Endothelial cell of umbilical vein (primary cell): Measurements from ENCODE around the gene NCAPH2. TPM values are rescaled to one million over a fixed set of nuclear protein-coding genes. Genes with fewer than 3 reads are reported as not detected.

ENCODE experiments used
- BruUV-seq: library from RNA; stranded (reverse); fragments of 400-500 nt; replicated peaks from 2 replicates; lab custom pipeline; 2021; lab: Mats Ljungman, UMichigan
- CTCF ChIA-PET: fragments of 300-600, 350-600 bp; sonication (Branson Sonifier 250); formaldehyde crosslinking; loops from one replicate; lab custom pipeline; 2021; ENCODE audit warnings: antibody characterized with exemption, inconsistent platforms; lab: Charles Lee
- POLR2A ChIA-PET: fragments of 300-600, 350-600 bp; sonication (Branson Sonifier 250); formaldehyde crosslinking; loops from one replicate; lab custom pipeline; 2021; ENCODE audit warnings: antibody characterized with exemption, inconsistent platforms; lab: Charles Lee
- DNase-seq: peaks from one replicate; pipeline ENCODE4 v3.0.0-alpha.2; 2011; ENCODE audit warnings: low read depth, low spot score
- FAIRE-seq: peaks from 2 replicates; lab custom pipeline; 2011; peaks lifted over from hg19 to GRCh38; lab: Jason Lieb, UNC
- H2AFZ ChIP-seq: 2 replicates; pipeline ENCODE4 v1.6.0; 2012; ENCODE audit warnings: low read depth, low read length, control low read depth, inconsistent platforms
- H3K27ac ChIP-seq: 2 replicates; pipeline ENCODE4 v1.5.1; 2011; ENCODE audit warnings: low read depth, mild to moderate bottlenecking, control low read depth, low read length, moderate library complexity; ENCODE audit not compliant: insufficient read depth
- H3K27me3 ChIP-seq, 2 experiments: 2 replicates each; pipeline versions ENCODE4 v1.6.0 to v1.6.1; 2011; ENCODE audit warnings: low read length in 2 of 2, mixed read lengths in 1 of 2; ENCODE audit not compliant: control insufficient read depth in 2 of 2, insufficient read depth in 2 of 2
- H3K36me3 ChIP-seq, 2 experiments: 2 replicates in 1 of 2; 3 replicates in 1 of 2; pipeline ENCODE4 v1.5.1; 2011; ENCODE audit warnings: low read length in 2 of 2, mild to moderate bottlenecking in 1 of 2, moderate library complexity in 1 of 2; ENCODE audit not compliant: control insufficient read depth in 2 of 2, insufficient read depth in 2 of 2; ENCODE audit errors: extremely low read depth in 1 of 2
- H3K4me1 ChIP-seq: 3 replicates; pipeline ENCODE4 v1.5.1; 2011; ENCODE audit warnings: mild to moderate bottlenecking, low read length; ENCODE audit not compliant: control insufficient read depth, insufficient read depth; ENCODE audit errors: extremely low read depth
- H3K4me2 ChIP-seq: 2 replicates; pipeline ENCODE4 v1.6.1; 2011; ENCODE audit warnings: low read length, control low read depth, mixed read lengths; ENCODE audit not compliant: insufficient read depth
- H3K4me3 ChIP-seq, 3 experiments: fragments of 200-600 bp in 1 of 3; sonication (generic), shearing (Covaris generic) in 1 of 3; replicated peaks in 1 of 3; 2 replicates each; pipeline ENCODE4 v1.5.1; 2011 to 2016; ENCODE audit warnings: control low read depth in 3 of 3, low read length in 3 of 3, mild to moderate bottlenecking in 2 of 3, inconsistent platforms in 1 of 3, low read depth in 1 of 3, moderate library complexity in 1 of 3; ENCODE audit not compliant: insufficient read depth in 1 of 3
- H3K79me2 ChIP-seq: 2 replicates; pipeline ENCODE4 v1.6.0; 2012; ENCODE audit warnings: low read length, inconsistent platforms; ENCODE audit not compliant: control insufficient read depth, insufficient read depth
- H3K9ac ChIP-seq: replicated peaks from 2 replicates; pipeline ENCODE3; 2011; ENCODE audit warnings: low read length, control low read depth; ENCODE audit not compliant: insufficient read depth; ENCODE audit errors: extremely low read depth
- H3K9me1 ChIP-seq: replicated peaks from 3 replicates; pipeline ENCODE4 v1.6.0; 2011; ENCODE audit warnings: mild to moderate bottlenecking, low read length; ENCODE audit not compliant: control insufficient read depth, insufficient read depth; ENCODE audit errors: extremely low read depth
- H3K9me3 ChIP-seq: replicated peaks from 2 replicates; pipeline ENCODE4 v1.5.1; 2012; ENCODE audit warnings: low read length, inconsistent platforms; ENCODE audit not compliant: control insufficient read depth, insufficient read depth
- H4K20me1 ChIP-seq: replicated peaks from 2 replicates; pipeline ENCODE3; 2011; ENCODE audit warnings: mild to moderate bottlenecking, low read length; ENCODE audit not compliant: control insufficient read depth, insufficient read depth; ENCODE audit errors: extremely low read depth
- CTCF ChIP-seq, 2 donors: IDR thresholded peaks; 1 replicate in 1 of 2; 2 replicates in 1 of 2; pipeline ENCODE4 v1.5.1; 2011; ENCODE audit warnings: low read length in 2 of 2, mild to moderate bottlenecking in 2 of 2, moderate library complexity in 2 of 2, control low read depth in 1 of 2, inconsistent platforms in 1 of 2, low read depth in 1 of 2; ENCODE audit not compliant: insufficient read depth in 1 of 2; ENCODE audit errors: extremely low read depth in 1 of 2
- EZH2 ChIP-seq: IDR thresholded peaks from 2 replicates; pipeline ENCODE4 v1.6.1; 2012; ENCODE audit warnings: borderline replicate concordance, low read depth, mild to moderate bottlenecking, moderate library complexity, low read length, inconsistent platforms; ENCODE audit not compliant: severe bottlenecking
- FOS ChIP-seq: IDR thresholded peaks from 2 replicates; pipeline ENCODE4 v1.6.1; 2011; ENCODE audit warnings: mild to moderate bottlenecking, low read length, moderate library complexity, borderline replicate concordance; ENCODE audit not compliant: insufficient read depth
- JUN ChIP-seq: IDR thresholded peaks from 2 replicates; pipeline ENCODE4 v1.6.1; 2011; ENCODE audit warnings: borderline replicate concordance, low read depth; ENCODE audit not compliant: insufficient read length, insufficient read depth
- MYC ChIP-seq: IDR thresholded peaks from one replicate; pipeline ENCODE4 v1.6.1; 2011; ENCODE audit warnings: mild to moderate bottlenecking, low read depth, low read length
- POLR2A ChIP-seq: IDR thresholded peaks from 2 replicates; pipeline ENCODE4 v1.6.1; 2012; ENCODE audit warnings: low read depth, mild to moderate bottlenecking, control low read depth, low read length
- POLR2AphosphoS5 ChIP-seq: IDR thresholded peaks from 2 replicates; pipeline ENCODE4 v1.6.1; 2012; ENCODE audit warnings: low read depth, mild to moderate bottlenecking, control low read depth, low read length, moderate library complexity; ENCODE audit not compliant: insufficient read depth
- dilution Hi-C: fragments of 300-500 bp; cut with MboI; formaldehyde crosslinking; loops from one replicate; pipeline ENCODE4 v1.15.0; 2019; ENCODE audit warnings: low sequenced_read_pairs; ENCODE audit not compliant: extremely low pct_ligation_motif_present
- intact Hi-C: fragments of 100-400 bp; cut with micrococcal nuclease; formaldehyde crosslinking; loops from one replicate; pipeline ENCODE4 v1.10.0; 2022
- polyA plus RNA-seq, 4 experiments: library from polyadenylated mRNA; depleted of rRNA in 3 of 4; stranded (reverse) in 3 of 4; unstranded in 1 of 4; fragments of >200 nt; gene quantifications; 2 replicates each; pipeline versions ENCODE4 v1.2.1 to v1.2.3, GENCODE V29; 2011 to 2012; ENCODE audit warnings: missing spikeins in 1 of 4
- total RNA-seq: library from RNA; stranded (reverse); gene quantifications from 2 replicates; pipeline ENCODE4 v1.2.3, GENCODE V29; 2021

Gene NCAPH2
- total and polyA plus RNA-seq, 2 donors (not counting 3 experiments of a cell fraction or from before 2014, with no cell fraction given) = 42.4 to 43.2 TPM

GRCh38 chr22:50502628-50503474 is 5.2 kb upstream of the NCAPH2 start:
- ChIA-PET CTCF (interaction anchor here (0.8 to 1.0 kb wide), 2 partner anchors 22 to 23 kb away, joined by 3 read pairs; partner anchors contain the start of gene SCO2), POLR2A (no interaction called here)
- BruUV-seq = TSS peak; percentile 21
- H3K27ac ChIP-seq = no peak overlapping the region
- peaks cover 6 to 22% of the 10 kb centered on the region in 2 experiments for H3K36me3 ChIP-seq
- FAIRE-seq = no peak
- H3K4me1 ChIP-seq = peaks cover 6% of the 10 kb centered on the region
- no peaks in the 10 kb centered on the region for H3K27me3 ChIP-seq
- H2AFZ ChIP-seq = no peak overlapping the region
- H3K9me1 ChIP-seq = no peaks in the 10 kb centered on the region
- H3K4me2 ChIP-seq = no peak overlapping the region
- no peaks in the 10 kb centered on the region for H4K20me1 ChIP-seq
- H3K79me2 ChIP-seq = peaks cover 14% of the 10 kb centered on the region
- H3K9ac ChIP-seq = no peak overlapping the region
- dilution Hi-C loops = no loop called here
- H3K9me3 ChIP-seq = no peaks in the 10 kb centered on the region
- TF ChIP-seq POLR2A = no peak
- TF ChIP-seq POLR2AphosphoS5 = no peak
- TF ChIP-seq FOS = no peak
- no peak for TF ChIP-seq CTCF (IDR thresholded peaks at IDR 0.05; ENCODE audit: extremely low read depth in 1 of 2, insufficient read depth in 1 of 2, low read depth in 1 of 2, low read length in 2 of 2)
- TF ChIP-seq JUN = no peak
- TF ChIP-seq EZH2 = no peak
- TF ChIP-seq MYC = no peak
- H3K4me3 ChIP-seq = no peak overlapping the region
- intact Hi-C loops = no loop called here
- DNase-seq = no peak
